SK-N-SH (cell line): Measurements from ENCODE around the gene PPM1L. TPM values are rescaled to one million over a fixed set of nuclear protein-coding genes. Genes with fewer than 3 reads are reported as not detected.

Experiments
- CTCF ChIA-PET: fragments of 300-600, 350-600 bp; formaldehyde crosslinking; extraction: SDS; loops from one replicate; lab custom pipeline; 2021; lab: Yijun Ruan, JAX
- POLR2A ChIA-PET: fragments of 350-600 bp; sonication (Branson Sonifier 250); formaldehyde crosslinking; extraction: SDS; loops from one replicate; lab custom pipeline; 2020; ENCODE audit warnings: antibody characterized with exemption, inconsistent platforms; lab: Yijun Ruan, JAX
- DNase-seq: peaks from one replicate; pipeline ENCODE4 v3.0.0; 2012
- H2AFZ ChIP-seq: fragments of 200-600 bp; sonication (generic); 2 replicates; pipeline ENCODE4 v1.8.1; 2016; ENCODE audit warnings: antibody characterized with exemption, mild to moderate bottlenecking, low read depth
- H3F3A ChIP-seq: fragments of 200-600 bp; sonication (generic); replicated peaks from 2 replicates; pipeline ENCODE3; 2016; ENCODE audit warnings: antibody characterized with exemption, mild to moderate bottlenecking; ENCODE audit not compliant: insufficient read depth
- H3K27ac ChIP-seq, 2 experiments: fragments of 200-500 bp in 1 of 2; fragments of 200-600 bp in 1 of 2; sonication (Bioruptor generic) in 1 of 2; sonication (generic), shearing (Covaris generic) in 1 of 2; 2 replicates each; pipeline versions ENCODE4 v1.5.1 to v1.6.1; 2014 to 2016; ENCODE audit warnings: low read depth in 2 of 2, inconsistent platforms in 1 of 2, low read length in 1 of 2, mild to moderate bottlenecking in 1 of 2, mixed read lengths in 1 of 2
- H3K27me3 ChIP-seq: fragments of 200-600 bp; sonication (generic), shearing (Covaris generic); 2 replicates; pipeline ENCODE4 v1.6.1; 2016; ENCODE audit warnings: mixed run types; ENCODE audit not compliant: insufficient read depth
- H3K36me3 ChIP-seq, 2 experiments: fragments of 200-500 bp in 1 of 2; fragments of 200-600 bp in 1 of 2; sonication (Bioruptor generic) in 1 of 2; sonication (generic) in 1 of 2; replicated peaks in 1 of 2; 2 replicates each; pipeline versions ENCODE3 to v1.5.1; 2014 to 2016; ENCODE audit warnings: low read length in 1 of 2, mild to moderate bottlenecking in 1 of 2; ENCODE audit not compliant: insufficient read depth in 2 of 2, control insufficient read depth in 1 of 2
- H3K4me1 ChIP-seq, 2 experiments: fragments of 200-500 bp in 1 of 2; fragments of 200-600 bp in 1 of 2; sonication (Bioruptor generic) in 1 of 2; sonication (generic), shearing (Covaris generic) in 1 of 2; 2 replicates each; pipeline versions ENCODE4 v1.5.1 to v1.6.1; 2014 to 2016; ENCODE audit warnings: low read depth in 1 of 2, low read length in 1 of 2, mixed run types in 1 of 2; ENCODE audit not compliant: insufficient read depth in 2 of 2, control insufficient read depth in 1 of 2
- H3K4me2 ChIP-seq: fragments of 200-600 bp; sonication (generic), shearing (Covaris generic); 2 replicates; pipeline ENCODE4 v1.6.1; 2017; ENCODE audit warnings: mixed run types
- H3K4me3 ChIP-seq, 2 experiments: fragments of 200-500 bp in 1 of 2; fragments of 200-600 bp in 1 of 2; sonication (Bioruptor generic) in 1 of 2; sonication (generic), shearing (Covaris generic) in 1 of 2; 2 replicates each; pipeline versions ENCODE4 v1.5.1 to v1.8.1; 2014 to 2016; ENCODE audit warnings: low read depth in 2 of 2, inconsistent platforms in 1 of 2, low read length in 1 of 2, mild to moderate bottlenecking in 1 of 2, mixed read lengths in 1 of 2, moderate library complexity in 1 of 2
- H3K79me2 ChIP-seq: fragments of 200-600 bp; sonication (generic); 2 replicates; pipeline ENCODE4 v1.8.1; 2017; ENCODE audit warnings: mild to moderate bottlenecking; ENCODE audit not compliant: insufficient read depth
- H3K9ac ChIP-seq: fragments of 200-600 bp; sonication (generic); 2 replicates; pipeline ENCODE4 v1.6.1; 2017; ENCODE audit warnings: mixed run types
- H3K9me2 ChIP-seq: fragments of 200-600 bp; sonication (generic); 2 replicates; pipeline ENCODE4 v1.6.1; 2017; ENCODE audit warnings: mixed run types
- H3K9me3 ChIP-seq: fragments of 200-600 bp; sonication (generic); 2 replicates; pipeline ENCODE4 v1.6.1; 2017; ENCODE audit warnings: mixed run types, mild to moderate bottlenecking, moderate library complexity
- H4K20me1 ChIP-seq: fragments of 200-600 bp; sonication (generic); 2 replicates; pipeline ENCODE4 v1.6.1; 2017; ENCODE audit warnings: mild to moderate bottlenecking, mixed run types; ENCODE audit not compliant: insufficient read depth
- CTCF ChIP-seq: fragments of 200-600 bp; sonication (generic); IDR thresholded peaks from 2 replicates; pipeline ENCODE4 v1.6.1; 2017; ENCODE audit warnings: antibody characterized with exemption, mild to moderate bottlenecking, moderate library complexity
- FOXJ3 ChIP-seq: sonication (generic); formaldehyde crosslinking; IDR thresholded peaks from 2 replicates; pipeline ENCODE4 v1.5.1; 2020; ENCODE audit warnings: mild to moderate bottlenecking, missing genetic modification reagents
- GABPA ChIP-seq: IDR thresholded peaks from 2 replicates; pipeline ENCODE4 v1.4.0; 2012; ENCODE audit warnings: low read depth, mild to moderate bottlenecking
- GATA2 ChIP-seq: sonication (generic); formaldehyde crosslinking; IDR thresholded peaks from 2 replicates; pipeline ENCODE4 v1.5.0; 2020; ENCODE audit warnings: mild to moderate bottlenecking, missing genetic modification reagents
- MAX ChIP-seq: IDR thresholded peaks from 2 replicates; pipeline ENCODE4 v1.4.0; 2012; ENCODE audit warnings: low read depth
- POLR2AphosphoS5 ChIP-seq: IDR thresholded peaks from 2 replicates; pipeline ENCODE4 v1.6.1; 2012; ENCODE audit warnings: low read depth, low read length
- RCOR1 ChIP-seq: fragments of 150-350 bp; IDR thresholded peaks from 2 replicates; pipeline ENCODE4 v1.6.1; 2017; ENCODE audit warnings: antibody characterized with exemption, low read length
- RFX5 ChIP-seq: IDR thresholded peaks from 2 replicates; pipeline ENCODE4 v1.6.1; 2012; ENCODE audit warnings: mild to moderate bottlenecking, improper control_type of control experiment, low read length
- RXRA ChIP-seq: IDR thresholded peaks from 2 replicates; pipeline ENCODE4 v1.4.0; 2012; ENCODE audit warnings: low read depth, mild to moderate bottlenecking, borderline replicate concordance
- SIN3A ChIP-seq: IDR thresholded peaks from 2 replicates; pipeline ENCODE4 v1.6.1; 2012; ENCODE audit warnings: low read depth, mild to moderate bottlenecking, low read length, moderate library complexity, borderline replicate concordance
- TAF1 ChIP-seq: IDR thresholded peaks from 2 replicates; pipeline ENCODE4 v1.6.1; 2012; ENCODE audit warnings: low read depth, mild to moderate bottlenecking, low read length, moderate library complexity, borderline replicate concordance
- TCF12 ChIP-seq: IDR thresholded peaks from 2 replicates; pipeline ENCODE4 v1.4.0; 2012
- USF2 ChIP-seq: fragments of 150-350 bp; IDR thresholded peaks from 2 replicates; pipeline ENCODE4 v1.6.1; 2017; ENCODE audit warnings: antibody characterized with exemption, low read length, low read depth, borderline replicate concordance
- YY1 ChIP-seq: IDR thresholded peaks from 2 replicates; pipeline ENCODE4 v1.4.0; 2012; ENCODE audit warnings: low read depth, mild to moderate bottlenecking
- WGBS: methylation state at CpG from one replicate; pipeline ENCODE4 v1.1.6; 2017; ENCODE audit warnings: low lambda C conversion rate; 5-methylcytosine and 5-hydroxymethylcytosine counted together
- polyA plus RNA-seq, 3 experiments: library from polyadenylated mRNA; depleted of rRNA; stranded (reverse); fragments of >200 nt; gene quantifications; 2 replicates each; pipeline ENCODE4 v1.2.3, GENCODE V29; 2012

Gene PPM1L
- polyA plus RNA-seq, 1 of the 3 experiments (the other 2 are of a cell fraction), result 0.16 TPM

- no peaks in the 10 kb centered on the region for H3K9me3 ChIP-seq
- ChIA-PET CTCF (no interaction called here), POLR2A (no interaction called here)
- H3K27ac ChIP-seq, result no peak overlapping the region
- 7% methylated on average over 2 of the region's 2 CpGs for WGBS
- H3F3A ChIP-seq, result no peaks in the 10 kb centered on the region
- no peaks in the 10 kb centered on the region for H3K27me3 ChIP-seq
- TF ChIP-seq FOXJ3 (no peak), TAF1 (no peak), YY1 (no peak), GABPA (no peak), GATA2 (CRISPR knock-in tag) (no peak), POLR2AphosphoS5 (no peak)
- H3K4me1 ChIP-seq, result peaks cover 0 to 3% of the 10 kb centered on the region in 2 experiments; a peak in 2 of 4 replicates
- no peak overlapping the region for H2AFZ ChIP-seq
- DNase-seq, result no peak
- H3K9me2 ChIP-seq, result no peaks in the 10 kb centered on the region
- H3K36me3 ChIP-seq, result no peaks in the 10 kb centered on the region
- H4K20me1 ChIP-seq, result no peaks in the 10 kb centered on the region
- H3K9ac ChIP-seq, result no peak overlapping the region
- no peak overlapping the region for H3K4me3 ChIP-seq
- no peak overlapping the region for H3K4me2 ChIP-seq
- no peaks in the 10 kb centered on the region for H3K79me2 ChIP-seq
Observed at GRCh38 chr3:160986069-160986468, 230.0 kb downstream of the PPM1L start.

GRCh38 chr3:160987982-160988964, 232.2 kb downstream of the PPM1L start:
- Histone ChIP-seq H3K79me2 (no peaks in the 10 kb centered on the region), H3F3A (no peaks in the 10 kb centered on the region), H3K27me3 (no peaks in the 10 kb centered on the region), H3K9me3 (no peaks in the 10 kb centered on the region), H3K4me2 (no peak overlapping the region), H3K9me2 (no peaks in the 10 kb centered on the region), H4K20me1 (no peaks in the 10 kb centered on the region), H3K27ac (no peak overlapping the region), H3K36me3 (no peaks in the 10 kb centered on the region), H3K4me3 (no peak overlapping the region), H3K4me1 (peaks cover 0 to 3% of the 10 kb centered on the region in 2 experiments; a peak in 2 of 4 replicates), H3K9ac (no peak overlapping the region), H2AFZ (no peak overlapping the region)
- WGBS, result 42% methylated on average over 4 of the region's 4 CpGs
- DNase-seq, result no peak
- ChIA-PET CTCF (interaction anchor here (1.0 kb wide), 1 partner anchor 47 kb away, joined by 3 read pairs; no protein-coding TSS in a partner anchor), POLR2A (no interaction called here)
- TF ChIP-seq RFX5 (no peak), SIN3A (no peak), RXRA (no peak), USF2 (no peak), CTCF (no peak), TCF12 (no peak), MAX (no peak), RCOR1 (no peak)
